SK-N-SH (cell line): ENCODE results near the gene KCNN1. TPM values are rescaled to one million over a fixed set of nuclear protein-coding genes. Genes with fewer than 3 reads are reported as not detected.

Experiments
- CTCF ChIA-PET: fragments of 300-600, 350-600 bp; formaldehyde crosslinking; extraction: SDS; loops from one replicate; lab custom pipeline; 2021; lab: Yijun Ruan, JAX
- POLR2A ChIA-PET: fragments of 350-600 bp; sonication (Branson Sonifier 250); formaldehyde crosslinking; extraction: SDS; loops from one replicate; lab custom pipeline; 2020; ENCODE audit warnings: antibody characterized with exemption, inconsistent platforms; lab: Yijun Ruan, JAX
- DNase-seq: peaks from one replicate; pipeline ENCODE4 v3.0.0; 2012
- H2AFZ ChIP-seq: fragments of 200-600 bp; sonication (generic); 2 replicates; pipeline ENCODE4 v1.8.1; 2016; ENCODE audit warnings: antibody characterized with exemption, mild to moderate bottlenecking, low read depth
- H3F3A ChIP-seq: fragments of 200-600 bp; sonication (generic); replicated peaks from 2 replicates; pipeline ENCODE3; 2016; ENCODE audit warnings: antibody characterized with exemption, mild to moderate bottlenecking; ENCODE audit not compliant: insufficient read depth
- H3K27ac ChIP-seq, 2 experiments: fragments of 200-500 bp in 1 of 2; fragments of 200-600 bp in 1 of 2; sonication (Bioruptor generic) in 1 of 2; sonication (generic), shearing (Covaris generic) in 1 of 2; 2 replicates each; pipeline versions ENCODE4 v1.5.1 to v1.6.1; 2014 to 2016; ENCODE audit warnings: low read depth in 2 of 2, inconsistent platforms in 1 of 2, low read length in 1 of 2, mild to moderate bottlenecking in 1 of 2, mixed read lengths in 1 of 2
- H3K27me3 ChIP-seq: fragments of 200-600 bp; sonication (generic), shearing (Covaris generic); 2 replicates; pipeline ENCODE4 v1.6.1; 2016; ENCODE audit warnings: mixed run types; ENCODE audit not compliant: insufficient read depth
- H3K36me3 ChIP-seq, 2 experiments: fragments of 200-500 bp in 1 of 2; fragments of 200-600 bp in 1 of 2; sonication (Bioruptor generic) in 1 of 2; sonication (generic) in 1 of 2; replicated peaks in 1 of 2; 2 replicates each; pipeline versions ENCODE3 to v1.5.1; 2014 to 2016; ENCODE audit warnings: low read length in 1 of 2, mild to moderate bottlenecking in 1 of 2; ENCODE audit not compliant: insufficient read depth in 2 of 2, control insufficient read depth in 1 of 2
- H3K4me1 ChIP-seq, 2 experiments: fragments of 200-500 bp in 1 of 2; fragments of 200-600 bp in 1 of 2; sonication (Bioruptor generic) in 1 of 2; sonication (generic), shearing (Covaris generic) in 1 of 2; 2 replicates each; pipeline versions ENCODE4 v1.5.1 to v1.6.1; 2014 to 2016; ENCODE audit warnings: low read depth in 1 of 2, low read length in 1 of 2, mixed run types in 1 of 2; ENCODE audit not compliant: insufficient read depth in 2 of 2, control insufficient read depth in 1 of 2
- H3K4me2 ChIP-seq: fragments of 200-600 bp; sonication (generic), shearing (Covaris generic); 2 replicates; pipeline ENCODE4 v1.6.1; 2017; ENCODE audit warnings: mixed run types
- H3K4me3 ChIP-seq, 2 experiments: fragments of 200-500 bp in 1 of 2; fragments of 200-600 bp in 1 of 2; sonication (Bioruptor generic) in 1 of 2; sonication (generic), shearing (Covaris generic) in 1 of 2; 2 replicates each; pipeline versions ENCODE4 v1.5.1 to v1.8.1; 2014 to 2016; ENCODE audit warnings: low read depth in 2 of 2, inconsistent platforms in 1 of 2, low read length in 1 of 2, mild to moderate bottlenecking in 1 of 2, mixed read lengths in 1 of 2, moderate library complexity in 1 of 2
- H3K79me2 ChIP-seq: fragments of 200-600 bp; sonication (generic); 2 replicates; pipeline ENCODE4 v1.8.1; 2017; ENCODE audit warnings: mild to moderate bottlenecking; ENCODE audit not compliant: insufficient read depth
- H3K9ac ChIP-seq: fragments of 200-600 bp; sonication (generic); 2 replicates; pipeline ENCODE4 v1.6.1; 2017; ENCODE audit warnings: mixed run types
- H3K9me2 ChIP-seq: fragments of 200-600 bp; sonication (generic); 2 replicates; pipeline ENCODE4 v1.6.1; 2017; ENCODE audit warnings: mixed run types
- H3K9me3 ChIP-seq: fragments of 200-600 bp; sonication (generic); 2 replicates; pipeline ENCODE4 v1.6.1; 2017; ENCODE audit warnings: mixed run types, mild to moderate bottlenecking, moderate library complexity
- H4K20me1 ChIP-seq: fragments of 200-600 bp; sonication (generic); 2 replicates; pipeline ENCODE4 v1.6.1; 2017; ENCODE audit warnings: mild to moderate bottlenecking, mixed run types; ENCODE audit not compliant: insufficient read depth
- CTCF ChIP-seq: fragments of 200-600 bp; sonication (generic); IDR thresholded peaks from 2 replicates; pipeline ENCODE4 v1.6.1; 2017; ENCODE audit warnings: antibody characterized with exemption, mild to moderate bottlenecking, moderate library complexity
- ELF1 ChIP-seq: IDR thresholded peaks from 2 replicates; pipeline ENCODE4 v1.4.0; 2012
- FOXJ3 ChIP-seq: sonication (generic); formaldehyde crosslinking; IDR thresholded peaks from 2 replicates; pipeline ENCODE4 v1.5.1; 2020; ENCODE audit warnings: mild to moderate bottlenecking, missing genetic modification reagents
- FOXM1 ChIP-seq: IDR thresholded peaks from 2 replicates; pipeline ENCODE4 v1.4.0; 2012; ENCODE audit warnings: low read depth, mild to moderate bottlenecking
- GABPA ChIP-seq: IDR thresholded peaks from 2 replicates; pipeline ENCODE4 v1.4.0; 2012; ENCODE audit warnings: low read depth, mild to moderate bottlenecking
- IRF3 ChIP-seq: fragments of 150-350 bp; IDR thresholded peaks from 2 replicates; pipeline ENCODE4 v1.6.1; 2016; ENCODE audit warnings: mild to moderate bottlenecking, low read depth, low read length
- MAX ChIP-seq: IDR thresholded peaks from 2 replicates; pipeline ENCODE4 v1.4.0; 2012; ENCODE audit warnings: low read depth
- MEF2A ChIP-seq: IDR thresholded peaks from 2 replicates; pipeline ENCODE4 v1.4.0; 2012; ENCODE audit warnings: low read depth, borderline replicate concordance
- NRF1 ChIP-seq: IDR thresholded peaks from 2 replicates; pipeline ENCODE4 v1.6.1; 2012; ENCODE audit warnings: low read depth, mild to moderate bottlenecking, low read length
- RAD21 ChIP-seq: IDR thresholded peaks from 2 replicates; pipeline ENCODE4 v1.6.1; 2012; ENCODE audit warnings: mild to moderate bottlenecking, low read length
- RCOR1 ChIP-seq: fragments of 150-350 bp; IDR thresholded peaks from 2 replicates; pipeline ENCODE4 v1.6.1; 2017; ENCODE audit warnings: antibody characterized with exemption, low read length
- REST ChIP-seq: IDR thresholded peaks from 2 replicates; pipeline ENCODE4 v1.6.1; 2012; ENCODE audit warnings: mild to moderate bottlenecking, low read depth, low read length, moderate library complexity
- SIN3A ChIP-seq: IDR thresholded peaks from 2 replicates; pipeline ENCODE4 v1.6.1; 2012; ENCODE audit warnings: low read depth, mild to moderate bottlenecking, low read length, moderate library complexity, borderline replicate concordance
- SMC3 ChIP-seq: IDR thresholded peaks from 2 replicates; pipeline ENCODE4 v1.6.1; 2012; ENCODE audit warnings: low read depth, low read length, improper control_type of control experiment
- TCF12 ChIP-seq: IDR thresholded peaks from 2 replicates; pipeline ENCODE4 v1.4.0; 2012
- YY1 ChIP-seq: IDR thresholded peaks from 2 replicates; pipeline ENCODE4 v1.4.0; 2012; ENCODE audit warnings: low read depth, mild to moderate bottlenecking
- WGBS: methylation state at CpG from one replicate; pipeline ENCODE4 v1.1.6; 2017; ENCODE audit warnings: low lambda C conversion rate; 5-methylcytosine and 5-hydroxymethylcytosine counted together
- polyA plus RNA-seq, 3 experiments: library from polyadenylated mRNA; depleted of rRNA; stranded (reverse); fragments of >200 nt; gene quantifications; 2 replicates each; pipeline ENCODE4 v1.2.3, GENCODE V29; 2012
- TF ChIP-seq, protein P1 (sequence below): fragments of 150-350 bp; IDR thresholded peaks from 2 replicates; pipeline ENCODE4 v1.6.1; 2017; ENCODE audit warnings: antibody characterized with exemption, low read length, low read depth, borderline replicate concordance

Gene KCNN1
- polyA plus RNA-seq, 1 of the 3 experiments (the other 2 are of a cell fraction), result 3.6 TPM

GRCh38 chr19:17922138-17922537 is 44.8 kb upstream of the KCNN1 start (continued):
- TF ChIP-seq SMC3 (no peak), YY1 (no peak), MEF2A (no peak), RAD21 (no peak)

GRCh38 chr19:17926044-17926443 is 40.9 kb upstream of the KCNN1 start:
- no peak for DNase-seq
- H3K9me3 ChIP-seq, result no peaks in the 10 kb centered on the region
- no peak overlapping the region for H2AFZ ChIP-seq
- no peaks in the 10 kb centered on the region for H3K4me1 ChIP-seq
- H3K9me2 ChIP-seq, result no peaks in the 10 kb centered on the region
- H3K4me2 ChIP-seq, result no peak overlapping the region
- ChIA-PET CTCF (interaction anchor here (1.3 kb wide), 1 partner anchor 81 kb away, joined by 3 read pairs; no protein-coding TSS in a partner anchor), POLR2A (no interaction called here)
- H3F3A ChIP-seq, result no peaks in the 10 kb centered on the region
- WGBS, result 42% methylated on average over 4 of the region's 4 CpGs
- no peaks in the 10 kb centered on the region; the same call in 1 of the 2 replicates for H3K27me3 ChIP-seq
- no peak for TF ChIP-seq IRF3
- TF ChIP-seq ELF1, result no peak
- no peak for TF ChIP-seq FOXJ3
- no peak overlapping the region for H3K4me3 ChIP-seq
- no peaks in the 10 kb centered on the region for H3K79me2 ChIP-seq
- no peaks in the 10 kb centered on the region for H4K20me1 ChIP-seq
- H3K27ac ChIP-seq, result no peak overlapping the region
- H3K9ac ChIP-seq, result no peak overlapping the region
- no peaks in the 10 kb centered on the region for H3K36me3 ChIP-seq

DNA sequence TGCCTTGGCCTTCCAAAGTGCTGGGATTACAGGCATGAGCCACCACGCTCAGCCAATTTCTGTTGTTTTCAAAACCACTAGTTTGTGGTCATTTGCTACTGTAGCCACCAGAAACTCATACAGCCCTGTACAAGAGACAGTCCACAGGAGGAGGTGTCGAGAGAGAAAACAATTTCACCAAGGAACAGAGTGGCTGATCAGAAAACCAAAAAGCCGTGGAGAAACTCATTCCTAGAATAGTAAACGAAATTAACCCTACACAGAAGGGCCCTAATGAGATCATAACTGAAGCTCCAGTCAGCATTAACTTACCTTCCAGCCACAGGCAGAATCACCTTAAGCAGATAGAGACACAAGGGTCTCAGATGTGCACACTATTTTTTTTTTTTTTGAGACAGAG is 37.9 kb upstream of the KCNN1 start:
- H3K9ac ChIP-seq, result no peak overlapping the region
- POLR2A ChIA-PET, result no interaction called here
- no peak overlapping the region for H3K4me2 ChIP-seq
- H3K27ac ChIP-seq, result no peak overlapping the region
- WGBS, result 53% methylated on average over 4 of the region's 4 CpGs
- H3K27me3 ChIP-seq, result no peaks in the 10 kb centered on the region; the same call in 1 of the 2 replicates
- no peak overlapping the region for H3K4me3 ChIP-seq
- CTCF ChIA-PET, result interaction anchor here (0.6 to 21.7 kb wide), 4 partner anchors 9 to 364 kb away, joined by 3 to 464 read pairs (median 4); no protein-coding TSS in a partner anchor
- no peaks in the 10 kb centered on the region for H3K9me3 ChIP-seq
- no peaks in the 10 kb centered on the region for H3K36me3 ChIP-seq
- H3K79me2 ChIP-seq, result peaks cover 12% of the 10 kb centered on the region
- no peak for DNase-seq
- H3K9me2 ChIP-seq, result no peaks in the 10 kb centered on the region
- H4K20me1 ChIP-seq, result no peaks in the 10 kb centered on the region
- no peaks in the 10 kb centered on the region for H3F3A ChIP-seq
- H3K4me1 ChIP-seq, result peaks cover 0 to 10% of the 10 kb centered on the region in 2 experiments; a peak in 1 of 4 replicates
- H2AFZ ChIP-seq, result no peak overlapping the region
- TF ChIP-seq CTCF (no peak), GABPA (no peak), MEF2A (no peak), RCOR1 (no peak), SIN3A (no peak), NRF1 (no peak), ELF1 (no peak), SMC3 (no peak), REST (no peak), IRF3 (no peak), FOXM1 (no peak), MAX (no peak), TCF12 (no peak)
- TF ChIP-seq, protein P1, sequence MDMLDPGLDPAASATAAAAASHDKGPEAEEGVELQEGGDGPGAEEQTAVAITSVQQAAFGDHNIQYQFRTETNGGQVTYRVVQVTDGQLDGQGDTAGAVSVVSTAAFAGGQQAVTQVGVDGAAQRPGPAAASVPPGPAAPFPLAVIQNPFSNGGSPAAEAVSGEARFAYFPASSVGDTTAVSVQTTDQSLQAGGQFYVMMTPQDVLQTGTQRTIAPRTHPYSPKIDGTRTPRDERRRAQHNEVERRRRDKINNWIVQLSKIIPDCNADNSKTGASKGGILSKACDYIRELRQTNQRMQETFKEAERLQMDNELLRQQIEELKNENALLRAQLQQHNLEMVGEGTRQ, result no peak
